HL-60 (cell line): ENCODE measurements around the gene SEC14L5.

Experiments used
- CTCF ChIP-seq: IDR thresholded peaks from one replicate; pipeline ENCODE4 v1.5.1; 2011; ENCODE audit warnings: low read length, control low read depth, inconsistent platforms; ENCODE audit not compliant: insufficient read depth
- GABPA ChIP-seq: IDR thresholded peaks from 2 replicates; pipeline ENCODE4 v1.6.1; 2012; ENCODE audit warnings: low read depth
- POLR2AphosphoS5 ChIP-seq: IDR thresholded peaks from 2 replicates; pipeline ENCODE4 v1.6.1; 2012; ENCODE audit warnings: low read depth
- SPI1 ChIP-seq: IDR thresholded peaks from 2 replicates; pipeline ENCODE4 v1.6.1; 2012; ENCODE audit warnings: low read depth, mild to moderate bottlenecking, borderline replicate concordance

- TF ChIP-seq SPI1 (no peak), GABPA (no peak), POLR2AphosphoS5 (no peak), CTCF (no peak)
Measured at GRCh38 chr16:4954714-4955113, 3.4 kb upstream of the SEC14L5 start.
